IPS-NIHi7 (cell line): ENCODE measurements around the gene CCDC59.
A peak's percentile ranks its signal among the peaks of the same experiment; 100 is the strongest.

Experiments
- DNase-seq: peaks from one replicate; pipeline ENCODE4 v3.0.0; 2012; ENCODE audit warnings: mixed read lengths; ENCODE audit errors: extremely low spot score

Gene CCDC59

DNA sequence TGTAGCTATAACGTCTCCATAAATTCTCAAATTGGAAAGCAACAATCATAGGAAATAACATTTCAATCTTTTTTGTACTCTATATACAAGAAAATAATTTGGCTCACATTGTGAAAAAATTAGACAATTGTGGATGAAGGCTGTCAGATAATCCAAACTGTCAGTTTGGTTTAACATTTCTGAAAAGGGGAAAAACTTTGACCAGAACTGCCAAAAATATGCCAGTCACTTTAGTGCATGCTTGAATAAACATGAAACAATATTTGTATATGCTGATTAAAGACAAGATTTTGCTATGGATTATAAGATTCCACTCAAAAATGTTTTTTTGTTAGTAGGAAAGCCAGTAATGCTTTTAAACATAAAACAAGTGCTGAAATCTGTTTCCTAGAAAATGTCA is 38.9 kb downstream of the CCDC59 start:
- DNase-seq = no peak

DNA sequence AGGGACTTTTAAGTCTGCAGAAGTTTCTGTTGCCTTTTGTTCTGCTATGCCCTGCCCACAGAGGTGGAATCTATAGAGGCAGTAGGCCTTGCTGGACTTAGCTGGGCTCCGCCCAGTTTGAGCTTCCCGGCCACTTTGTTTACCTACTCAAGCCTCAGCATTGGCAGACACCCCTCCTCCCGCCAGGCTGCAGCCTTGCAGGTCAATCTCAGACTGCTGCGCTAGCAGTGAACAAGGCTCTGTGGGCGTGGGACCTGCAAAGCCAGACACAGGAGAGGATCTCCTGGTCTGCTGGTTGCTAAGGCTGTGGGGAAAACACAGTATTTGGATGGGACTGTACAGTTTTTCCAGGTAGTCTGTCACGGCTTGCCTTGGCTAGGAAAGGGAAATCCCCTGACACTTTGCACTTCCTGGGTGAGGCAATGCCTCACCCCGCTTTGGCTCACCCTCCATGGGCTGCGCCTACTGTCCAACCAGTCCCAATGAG is 43.7 kb downstream of the CCDC59 start:
- peak; percentile 22 for DNase-seq
